ENCODE data around the gene CABP2.

The CABP2 gene

GRCh38 chr11:67496113-67496512 lies 27.1 kb downstream of the CABP2 start:
- no peak for TF ChIP-seq TAF1 (IDR thresholded peaks at IDR 0.05; ENCODE audit: borderline replicate concordance, insufficient read depth, low read length)

GRCh38 chr11:67495234-67496005 lies 27.8 kb downstream of the CABP2 start:
- TF ChIP-seq FOXP2 (optimal IDR thresholded peaks at IDR 0.05; ENCODE audit: borderline replicate concordance, extremely low read depth, extremely low read length, insufficient read depth) (no peak), POLR2AphosphoS5 (IDR thresholded peaks at IDR 0.05; ENCODE audit: low read depth, low read length) (no peak), SIN3A (IDR thresholded peaks at IDR 0.05; ENCODE audit: borderline replicate concordance, insufficient read depth, low read length) (no peak), REST (IDR thresholded peaks at IDR 0.05; ENCODE audit: insufficient read depth in 1 of 2, low read depth in 2 of 2, low read length in 2 of 2) (no peak), TAF1 (IDR thresholded peaks at IDR 0.05; ENCODE audit: borderline replicate concordance, insufficient read depth, low read length) (no peak)

GRCh38 chr11:67494371-67495233 lies 28.6 kb downstream of the CABP2 start:
- TF ChIP-seq REST (IDR thresholded peaks at IDR 0.05; ENCODE audit: insufficient read depth in 1 of 2, low read depth in 2 of 2, low read length in 2 of 2) = no peak
- no peak for TF ChIP-seq FOXP2 (optimal IDR thresholded peaks at IDR 0.05; ENCODE audit: borderline replicate concordance, extremely low read depth, extremely low read length, insufficient read depth)
- TF ChIP-seq TAF1 (IDR thresholded peaks at IDR 0.05; ENCODE audit: borderline replicate concordance, insufficient read depth, low read length) = no peak

- TF ChIP-seq POLR2AphosphoS5 (IDR thresholded peaks at IDR 0.05; ENCODE audit: low read depth, low read length) = no peak
- TF ChIP-seq TAF1 (IDR thresholded peaks at IDR 0.05; ENCODE audit: borderline replicate concordance, insufficient read depth, low read length) = no peak
- TF ChIP-seq SIN3A (IDR thresholded peaks at IDR 0.05; ENCODE audit: borderline replicate concordance, insufficient read depth, low read length) = no peak
- TF ChIP-seq FOXP2 (optimal IDR thresholded peaks at IDR 0.05; ENCODE audit: borderline replicate concordance, extremely low read depth, extremely low read length, insufficient read depth) = no peak
- TF ChIP-seq REST (IDR thresholded peaks at IDR 0.05; ENCODE audit: insufficient read depth in 1 of 2, low read depth in 2 of 2, low read length in 2 of 2) = no peak
These were observed 29.5 kb downstream of the CABP2 start for GRCh38 chr11:67493548-67494370.

- TF ChIP-seq POLR2AphosphoS5 (IDR thresholded peaks at IDR 0.05; ENCODE audit: low read depth, low read length) (no peak), TAF1 (IDR thresholded peaks at IDR 0.05; ENCODE audit: borderline replicate concordance, insufficient read depth, low read length) (no peak), FOXP2 (optimal IDR thresholded peaks at IDR 0.05; ENCODE audit: borderline replicate concordance, extremely low read depth, extremely low read length, insufficient read depth) (no peak), SIN3A (IDR thresholded peaks at IDR 0.05; ENCODE audit: borderline replicate concordance, insufficient read depth, low read length) (no peak), REST (IDR thresholded peaks at IDR 0.05; ENCODE audit: insufficient read depth in 1 of 2, low read depth in 2 of 2, low read length in 2 of 2) (no peak)
These were observed 30.3 kb downstream of the CABP2 start for GRCh38 chr11:67492801-67493547.

Measured in PFSK-1 (cell line).